Keratinocyte (primary cell): Measurements from ENCODE around the gene ADGRD1. TPM values are rescaled to one million over a fixed set of nuclear protein-coding genes. Genes with fewer than 3 reads are reported as not detected.

ENCODE experiments used
- DNase-seq: peaks from one replicate; pipeline ENCODE4 v3.0.0-alpha.2; 2011; ENCODE audit warnings: low read depth, missing footprints, low spot score
- FAIRE-seq: peaks from 2 replicates; lab custom pipeline; 2011; peaks lifted over from hg19 to GRCh38; lab: Jason Lieb, UNC
- H2AFZ ChIP-seq: 2 replicates; pipeline ENCODE4 v1.6.0; 2012; ENCODE audit warnings: low read length, control low read depth, inconsistent platforms; ENCODE audit not compliant: control insufficient read depth
- H3K27ac ChIP-seq: 2 replicates; pipeline ENCODE4 v1.5.1; 2011; ENCODE audit warnings: low read length; ENCODE audit not compliant: control insufficient read depth, insufficient read depth
- H3K27me3 ChIP-seq: 3 replicates; pipeline ENCODE4 v1.6.0; 2011; ENCODE audit warnings: low read length; ENCODE audit not compliant: control insufficient read depth, insufficient read depth; ENCODE audit errors: extremely low read depth
- H3K36me3 ChIP-seq, 2 experiments: 2 replicates in 1 of 2; 3 replicates in 1 of 2; pipeline ENCODE4 v1.5.1; 2011; ENCODE audit warnings: low read length in 2 of 2, mild to moderate bottlenecking in 1 of 2; ENCODE audit not compliant: control insufficient read depth in 2 of 2, insufficient read depth in 2 of 2; ENCODE audit errors: extremely low read depth in 1 of 2
- H3K4me1 ChIP-seq: 3 replicates; pipeline ENCODE4 v1.5.1; 2011; ENCODE audit warnings: low read length; ENCODE audit not compliant: control insufficient read depth, insufficient read depth; ENCODE audit errors: extremely low read depth
- H3K4me2 ChIP-seq: 3 replicates; pipeline ENCODE4 v1.6.0; 2011; ENCODE audit warnings: low read depth, low read length; ENCODE audit not compliant: control insufficient read depth, insufficient read depth; ENCODE audit errors: extremely low read depth
- H3K4me3 ChIP-seq, 3 experiments: fragments of 200-600 bp in 1 of 3; sonication (generic) in 1 of 3; 2 replicates in 2 of 3; 3 replicates in 1 of 3; pipeline ENCODE4 v1.5.1; 2011 to 2016; ENCODE audit warnings: low read length in 3 of 3, mild to moderate bottlenecking in 3 of 3, control low read depth in 2 of 3, inconsistent platforms in 1 of 3, low read depth in 1 of 3, mixed read lengths in 1 of 3, mixed run types in 1 of 3, moderate library complexity in 1 of 3; ENCODE audit not compliant: control insufficient read depth in 2 of 3, insufficient read depth in 2 of 3; ENCODE audit errors: extremely low read depth in 1 of 3
- H3K79me2 ChIP-seq: 2 replicates; pipeline ENCODE4 v1.6.0; 2012; ENCODE audit warnings: low read length; ENCODE audit not compliant: control insufficient read depth, insufficient read depth
- H3K9ac ChIP-seq: 3 replicates; pipeline ENCODE4 v1.6.0; 2011; ENCODE audit warnings: low read length; ENCODE audit not compliant: control insufficient read depth, insufficient read depth; ENCODE audit errors: extremely low read depth
- H3K9me1 ChIP-seq: 3 replicates; pipeline ENCODE4 v1.6.0; 2011; ENCODE audit warnings: low read length; ENCODE audit not compliant: control insufficient read depth, insufficient read depth; ENCODE audit errors: extremely low read depth
- H3K9me3 ChIP-seq: 2 replicates; pipeline ENCODE4 v1.5.1; 2012; ENCODE audit warnings: low read depth, low read length; ENCODE audit not compliant: control insufficient read depth
- H4K20me1 ChIP-seq: 3 replicates; pipeline ENCODE4 v1.6.0; 2011; ENCODE audit warnings: low read length; ENCODE audit not compliant: control insufficient read depth, insufficient read depth; ENCODE audit errors: extremely low read depth
- CTCF ChIP-seq, 3 experiments: IDR thresholded peaks in 1 of 3; conservative IDR thresholded peaks in 1 of 3; optimal IDR thresholded peaks in 1 of 3; 2 replicates in 2 of 3; 3 replicates in 1 of 3; pipeline versions ENCODE3 to v1.5.1; 2011; ENCODE audit warnings: low read length in 3 of 3, mild to moderate bottlenecking in 3 of 3, moderate library complexity in 2 of 3, control low read depth in 1 of 3, inconsistent platforms in 1 of 3; ENCODE audit not compliant: insufficient read depth in 2 of 3; ENCODE audit errors: extremely low read depth in 1 of 3
- EZH2 ChIP-seq: IDR thresholded peaks from one replicate; pipeline ENCODE4 v1.6.1; 2012; ENCODE audit warnings: inconsistent platforms, mild to moderate bottlenecking, low read length, moderate library complexity
- dilution Hi-C: fragments of 300-500 bp; cut with MboI; formaldehyde crosslinking; loops from one replicate; pipeline ENCODE4 v1.7.0; 2020; ENCODE audit warnings: low sequenced_read_pairs; ENCODE audit not compliant: extremely low pct_ligation_motif_present
- polyA plus RNA-seq, 5 experiments: library from polyadenylated mRNA; depleted of rRNA in 3 of 5; stranded (reverse) in 3 of 5; stranded (forward) in 1 of 5; unstranded in 1 of 5; fragments of >200 nt; gene quantifications; 1 replicate in 1 of 5; 2 replicates in 3 of 5; 3 replicates in 1 of 5; pipeline versions ENCODE4 v1.2.1 to v1.2.3, GENCODE V29; 2011 to 2012; ENCODE audit warnings: missing spikeins in 2 of 5, low read depth in 1 of 5, low replicate concordance in 1 of 5

ADGRD1 gene
- polyA plus RNA-seq, 1 donor (not counting 4 experiments of a cell fraction or from before 2014, with no cell fraction given) = not detected

GRCh38 chr12:131093604-131093955, 139.9 kb downstream of the ADGRD1 start:
- Histone ChIP-seq H3K27me3 (no peaks in the 10 kb centered on the region), H3K4me1 (no peaks in the 10 kb centered on the region), H3K79me2 (no peaks in the 10 kb centered on the region), H4K20me1 (no peaks in the 10 kb centered on the region), H2AFZ (no peak overlapping the region), H3K27ac (no peak overlapping the region), H3K4me2 (no peak overlapping the region), H3K9ac (no peak overlapping the region), H3K9me3 (peaks cover 1% of the 10 kb centered on the region), H3K9me1 (no peaks in the 10 kb centered on the region), H3K36me3 (no peaks in the 10 kb centered on the region), H3K4me3 (no peak overlapping the region)
- FAIRE-seq (no peak), DNase-seq (no peak)
- TF ChIP-seq CTCF (optimal IDR thresholded peaks at IDR 0.05 in 1 of 3, IDR thresholded peaks at IDR 0.05 in 1 of 3, conservative IDR thresholded peaks at IDR 0.05 in 1 of 3; ENCODE audit: extremely low read depth in 1 of 3, insufficient read depth in 2 of 3, low read length in 3 of 3) (no peak), EZH2 (no peak)
- dilution Hi-C loops = no loop called here

- Histone ChIP-seq H3K9ac (no peak overlapping the region), H3K4me2 (no peak overlapping the region), H3K79me2 (no peaks in the 10 kb centered on the region), H2AFZ (no peak overlapping the region), H3K27me3 (no peaks in the 10 kb centered on the region), H3K9me1 (no peaks in the 10 kb centered on the region), H4K20me1 (no peaks in the 10 kb centered on the region), H3K4me3 (no peak overlapping the region), H3K36me3 (no peaks in the 10 kb centered on the region), H3K9me3 (peaks cover 1% of the 10 kb centered on the region), H3K27ac (no peak overlapping the region), H3K4me1 (no peaks in the 10 kb centered on the region)
- dilution Hi-C loops = no loop called here
- no peak for DNase-seq
- no peak for TF ChIP-seq CTCF (optimal IDR thresholded peaks at IDR 0.05 in 1 of 3, IDR thresholded peaks at IDR 0.05 in 1 of 3, conservative IDR thresholded peaks at IDR 0.05 in 1 of 3; ENCODE audit: extremely low read depth in 1 of 3, insufficient read depth in 2 of 3, low read length in 3 of 3)
- no peak for TF ChIP-seq EZH2
- FAIRE-seq = no peak
Measured at GRCh38 chr12:131093971-131094830, 140.5 kb downstream of the ADGRD1 start.
